SK-N-SH (cell line): ENCODE data around the gene TAP1. TPM values are rescaled to one million over a fixed set of nuclear protein-coding genes. Genes with fewer than 3 reads are reported as not detected.
A peak's percentile ranks its signal among the peaks of the same experiment; 100 is the strongest.
"Not testable (repeated sequence)": the region's sequence is repeated elsewhere in the genome, so short reads cannot be mapped to it uniquely, and the experiment has no call there.

ENCODE experiments used
- CTCF ChIA-PET: fragments of 300-600, 350-600 bp; formaldehyde crosslinking; extraction: SDS; loops from one replicate; lab custom pipeline; 2021; lab: Yijun Ruan, JAX
- POLR2A ChIA-PET: fragments of 350-600 bp; sonication (Branson Sonifier 250); formaldehyde crosslinking; extraction: SDS; loops from one replicate; lab custom pipeline; 2020; ENCODE audit warnings: antibody characterized with exemption, inconsistent platforms; lab: Yijun Ruan, JAX
- DNase-seq: peaks from one replicate; pipeline ENCODE4 v3.0.0; 2012
- H2AFZ ChIP-seq: fragments of 200-600 bp; sonication (generic); 2 replicates; pipeline ENCODE4 v1.8.1; 2016; ENCODE audit warnings: antibody characterized with exemption, mild to moderate bottlenecking, low read depth
- H3F3A ChIP-seq: fragments of 200-600 bp; sonication (generic); replicated peaks from 2 replicates; pipeline ENCODE3; 2016; ENCODE audit warnings: antibody characterized with exemption, mild to moderate bottlenecking; ENCODE audit not compliant: insufficient read depth
- H3K27ac ChIP-seq, 2 experiments: fragments of 200-500 bp in 1 of 2; fragments of 200-600 bp in 1 of 2; sonication (Bioruptor generic) in 1 of 2; sonication (generic), shearing (Covaris generic) in 1 of 2; 2 replicates each; pipeline versions ENCODE4 v1.5.1 to v1.6.1; 2014 to 2016; ENCODE audit warnings: low read depth in 2 of 2, inconsistent platforms in 1 of 2, low read length in 1 of 2, mild to moderate bottlenecking in 1 of 2, mixed read lengths in 1 of 2
- H3K27me3 ChIP-seq: fragments of 200-600 bp; sonication (generic), shearing (Covaris generic); 2 replicates; pipeline ENCODE4 v1.6.1; 2016; ENCODE audit warnings: mixed run types; ENCODE audit not compliant: insufficient read depth
- H3K36me3 ChIP-seq, 2 experiments: fragments of 200-500 bp in 1 of 2; fragments of 200-600 bp in 1 of 2; sonication (Bioruptor generic) in 1 of 2; sonication (generic) in 1 of 2; replicated peaks in 1 of 2; 2 replicates each; pipeline versions ENCODE3 to v1.5.1; 2014 to 2016; ENCODE audit warnings: low read length in 1 of 2, mild to moderate bottlenecking in 1 of 2; ENCODE audit not compliant: insufficient read depth in 2 of 2, control insufficient read depth in 1 of 2
- H3K4me1 ChIP-seq, 2 experiments: fragments of 200-500 bp in 1 of 2; fragments of 200-600 bp in 1 of 2; sonication (Bioruptor generic) in 1 of 2; sonication (generic), shearing (Covaris generic) in 1 of 2; 2 replicates each; pipeline versions ENCODE4 v1.5.1 to v1.6.1; 2014 to 2016; ENCODE audit warnings: low read depth in 1 of 2, low read length in 1 of 2, mixed run types in 1 of 2; ENCODE audit not compliant: insufficient read depth in 2 of 2, control insufficient read depth in 1 of 2
- H3K4me2 ChIP-seq: fragments of 200-600 bp; sonication (generic), shearing (Covaris generic); 2 replicates; pipeline ENCODE4 v1.6.1; 2017; ENCODE audit warnings: mixed run types
- H3K4me3 ChIP-seq, 2 experiments: fragments of 200-500 bp in 1 of 2; fragments of 200-600 bp in 1 of 2; sonication (Bioruptor generic) in 1 of 2; sonication (generic), shearing (Covaris generic) in 1 of 2; 2 replicates each; pipeline versions ENCODE4 v1.5.1 to v1.8.1; 2014 to 2016; ENCODE audit warnings: low read depth in 2 of 2, inconsistent platforms in 1 of 2, low read length in 1 of 2, mild to moderate bottlenecking in 1 of 2, mixed read lengths in 1 of 2, moderate library complexity in 1 of 2
- H3K79me2 ChIP-seq: fragments of 200-600 bp; sonication (generic); 2 replicates; pipeline ENCODE4 v1.8.1; 2017; ENCODE audit warnings: mild to moderate bottlenecking; ENCODE audit not compliant: insufficient read depth
- H3K9ac ChIP-seq: fragments of 200-600 bp; sonication (generic); 2 replicates; pipeline ENCODE4 v1.6.1; 2017; ENCODE audit warnings: mixed run types
- H3K9me2 ChIP-seq: fragments of 200-600 bp; sonication (generic); 2 replicates; pipeline ENCODE4 v1.6.1; 2017; ENCODE audit warnings: mixed run types
- H3K9me3 ChIP-seq: fragments of 200-600 bp; sonication (generic); 2 replicates; pipeline ENCODE4 v1.6.1; 2017; ENCODE audit warnings: mixed run types, mild to moderate bottlenecking, moderate library complexity
- H4K20me1 ChIP-seq: fragments of 200-600 bp; sonication (generic); 2 replicates; pipeline ENCODE4 v1.6.1; 2017; ENCODE audit warnings: mild to moderate bottlenecking, mixed run types; ENCODE audit not compliant: insufficient read depth
- EZH2phosphoT487 ChIP-seq: fragments of 200-600 bp; sonication (generic); IDR thresholded peaks from 2 replicates; pipeline ENCODE4 v1.6.1; 2017; ENCODE audit warnings: low read depth, mixed run types, mild to moderate bottlenecking, antibody characterized with exemption, moderate library complexity, borderline replicate concordance
- MAX ChIP-seq: IDR thresholded peaks from 2 replicates; pipeline ENCODE4 v1.4.0; 2012; ENCODE audit warnings: low read depth
- MXI1 ChIP-seq: IDR thresholded peaks from 2 replicates; pipeline ENCODE4 v1.6.1; 2012; ENCODE audit warnings: mild to moderate bottlenecking, low read depth, low read length, improper control_type of control experiment
- RAD21 ChIP-seq: IDR thresholded peaks from 2 replicates; pipeline ENCODE4 v1.6.1; 2012; ENCODE audit warnings: mild to moderate bottlenecking, low read length
- RFX5 ChIP-seq: IDR thresholded peaks from 2 replicates; pipeline ENCODE4 v1.6.1; 2012; ENCODE audit warnings: mild to moderate bottlenecking, improper control_type of control experiment, low read length
- RXRA ChIP-seq: IDR thresholded peaks from 2 replicates; pipeline ENCODE4 v1.4.0; 2012; ENCODE audit warnings: low read depth, mild to moderate bottlenecking, borderline replicate concordance
- SMC3 ChIP-seq: IDR thresholded peaks from 2 replicates; pipeline ENCODE4 v1.6.1; 2012; ENCODE audit warnings: low read depth, low read length, improper control_type of control experiment
- YY1 ChIP-seq: IDR thresholded peaks from 2 replicates; pipeline ENCODE4 v1.4.0; 2012; ENCODE audit warnings: low read depth, mild to moderate bottlenecking
- ZBTB33 ChIP-seq: IDR thresholded peaks from 2 replicates; pipeline ENCODE4 v1.4.0; 2012; ENCODE audit warnings: low read depth, borderline replicate concordance
- WGBS: methylation state at CpG from one replicate; pipeline ENCODE4 v1.1.6; 2017; ENCODE audit warnings: low lambda C conversion rate; 5-methylcytosine and 5-hydroxymethylcytosine counted together
- polyA plus RNA-seq, 3 experiments: library from polyadenylated mRNA; depleted of rRNA; stranded (reverse); fragments of >200 nt; gene quantifications; 2 replicates each; pipeline ENCODE4 v1.2.3, GENCODE V29; 2012
- TF ChIP-seq, protein P1 (sequence below): fragments of 200-600 bp; sonication (generic); IDR thresholded peaks from 2 replicates; pipeline ENCODE4 v1.6.1; 2017; ENCODE audit warnings: antibody characterized with exemption, mild to moderate bottlenecking, moderate library complexity

The TAP1 gene
- polyA plus RNA-seq, 1 of the 3 experiments (the other 2 are of a cell fraction), result 31.1 TPM

GRCh38 chr6:32873947-32874346, 20.4 kb upstream of the TAP1 start:
- H3K4me2 ChIP-seq, DNase-seq, H3K9ac ChIP-seq, H3K9me2 ChIP-seq, POLR2A ChIA-PET, H3F3A ChIP-seq, H3K4me3 ChIP-seq, H2AFZ ChIP-seq, H3K4me1 ChIP-seq, H3K27ac ChIP-seq, H3K9me3 ChIP-seq, H3K36me3 ChIP-seq, H4K20me1 ChIP-seq, H3K79me2 ChIP-seq: not testable (repeated sequence)
- CTCF ChIA-PET, result interaction anchor here (1.9 to 3.7 kb wide), 3 partner anchors 35 to 111 kb away, joined by 5 to 27 read pairs (median 11); partner anchors contain the start of gene TAP2
- H3K27me3 ChIP-seq, result peaks cover 37% of the 10 kb centered on the region
- WGBS, result 0% methylated on average over 1 of the region's 1 CpG

GRCh38 chr6:32868257-32868788, 14.8 kb upstream of the TAP1 start:
- POLR2A ChIA-PET, result interaction anchor here (1.0 kb wide), 1 partner anchor 30 kb away, joined by 4 read pairs; the partner anchor contains the start of gene TAP2
- Histone ChIP-seq H2AFZ (no peak overlapping the region), H3K9ac (no peak overlapping the region), H3K4me2 (no peak overlapping the region), H3K9me2 (no peaks in the 10 kb centered on the region), H3K27ac (no peak overlapping the region), H3K4me3 (no peak overlapping the region; a peak in 1 of 4 replicates), H3K9me3 (0 out of 2 replicates have a peak, but pooled peaks cover 4% of the 10 kb centered on the region), H3F3A (no peaks in the 10 kb centered on the region), H3K4me1 (no peaks in the 10 kb centered on the region), H3K36me3 (no peaks in the 10 kb centered on the region), H3K27me3 (peaks cover 33% of the 10 kb centered on the region), H4K20me1 (no peaks in the 10 kb centered on the region), H3K79me2 (no peaks in the 10 kb centered on the region)
- TF ChIP-seq ZBTB33 (no peak), MXI1 (no peak), MAX (0 out of 2 replicates have a peak, but pooled peaks have one; percentile 14), SMC3 (peak; percentile 76), YY1 (no peak), RFX5 (peak; percentile 71; the same call in 1 of the 2 replicates), RAD21 (peak; percentile 88), RXRA (no peak), EZH2phosphoT487 (no peak)
- TF ChIP-seq, protein P1, sequence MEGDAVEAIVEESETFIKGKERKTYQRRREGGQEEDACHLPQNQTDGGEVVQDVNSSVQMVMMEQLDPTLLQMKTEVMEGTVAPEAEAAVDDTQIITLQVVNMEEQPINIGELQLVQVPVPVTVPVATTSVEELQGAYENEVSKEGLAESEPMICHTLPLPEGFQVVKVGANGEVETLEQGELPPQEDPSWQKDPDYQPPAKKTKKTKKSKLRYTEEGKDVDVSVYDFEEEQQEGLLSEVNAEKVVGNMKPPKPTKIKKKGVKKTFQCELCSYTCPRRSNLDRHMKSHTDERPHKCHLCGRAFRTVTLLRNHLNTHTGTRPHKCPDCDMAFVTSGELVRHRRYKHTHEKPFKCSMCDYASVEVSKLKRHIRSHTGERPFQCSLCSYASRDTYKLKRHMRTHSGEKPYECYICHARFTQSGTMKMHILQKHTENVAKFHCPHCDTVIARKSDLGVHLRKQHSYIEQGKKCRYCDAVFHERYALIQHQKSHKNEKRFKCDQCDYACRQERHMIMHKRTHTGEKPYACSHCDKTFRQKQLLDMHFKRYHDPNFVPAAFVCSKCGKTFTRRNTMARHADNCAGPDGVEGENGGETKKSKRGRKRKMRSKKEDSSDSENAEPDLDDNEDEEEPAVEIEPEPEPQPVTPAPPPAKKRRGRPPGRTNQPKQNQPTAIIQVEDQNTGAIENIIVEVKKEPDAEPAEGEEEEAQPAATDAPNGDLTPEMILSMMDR, result peak; percentile 97
- 1% methylated on average over 5 of the region's 5 CpGs for WGBS
- CTCF ChIA-PET, result interaction anchor here (0.6 to 9.5 kb wide), 70 partner anchors 8 to 740 kb away, joined by 3 to 223 read pairs (median 5); partner anchors contain the start of genes ATF6B, HLA-DMA, HLA-DMB and HLA-DPA1
- DNase-seq, result peak; percentile 58
